ENCODE results near the gene CSNK2A1.

DNA sequence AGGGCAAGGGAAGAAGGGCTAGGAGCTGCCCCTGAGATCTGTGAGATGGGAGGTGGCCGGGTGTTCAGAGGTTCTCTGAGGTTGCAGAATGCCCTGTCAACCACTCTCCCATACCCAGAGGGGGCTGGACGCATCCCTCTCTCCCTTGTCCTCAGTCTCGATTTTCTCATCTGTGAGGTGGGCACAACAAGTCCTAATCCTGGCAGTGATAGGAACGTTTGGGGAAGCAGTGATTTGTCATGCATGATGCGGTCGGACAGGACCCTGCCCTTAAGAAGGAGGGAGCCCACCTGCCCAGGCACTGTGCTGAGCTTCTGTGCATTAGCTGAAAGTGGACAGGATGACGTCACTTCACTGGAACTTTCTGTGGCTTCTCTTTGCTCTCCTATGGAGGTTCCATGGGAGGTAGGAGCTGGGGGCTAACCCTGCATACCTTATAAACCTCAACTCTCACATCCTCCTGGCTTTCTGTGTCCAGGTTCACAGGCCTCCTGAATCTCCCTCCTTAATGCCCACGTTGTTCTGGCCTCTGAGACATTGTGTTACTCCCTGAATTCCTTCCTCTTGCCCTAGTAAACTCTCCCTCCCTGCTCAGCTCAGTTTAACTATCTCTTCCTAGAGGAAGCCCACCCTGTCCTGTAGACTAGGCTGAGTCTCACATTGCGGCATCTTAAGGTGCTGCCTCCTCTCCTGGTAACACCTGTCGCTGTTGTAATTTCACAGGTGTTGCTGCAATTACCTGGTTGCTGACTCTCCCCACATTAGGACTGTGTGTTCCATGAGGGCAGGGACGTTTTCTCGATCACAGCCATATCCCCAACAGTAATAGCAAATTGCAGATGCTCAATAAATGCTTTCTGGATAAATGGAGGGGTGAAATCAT, 30.1 kb upstream of the CSNK2A1 start:
- no peak for TF ChIP-seq EZH2phosphoT487 (conservative IDR thresholded peaks at IDR 0.05; ENCODE audit: low read length)
- TF ChIP-seq, protein P1, sequence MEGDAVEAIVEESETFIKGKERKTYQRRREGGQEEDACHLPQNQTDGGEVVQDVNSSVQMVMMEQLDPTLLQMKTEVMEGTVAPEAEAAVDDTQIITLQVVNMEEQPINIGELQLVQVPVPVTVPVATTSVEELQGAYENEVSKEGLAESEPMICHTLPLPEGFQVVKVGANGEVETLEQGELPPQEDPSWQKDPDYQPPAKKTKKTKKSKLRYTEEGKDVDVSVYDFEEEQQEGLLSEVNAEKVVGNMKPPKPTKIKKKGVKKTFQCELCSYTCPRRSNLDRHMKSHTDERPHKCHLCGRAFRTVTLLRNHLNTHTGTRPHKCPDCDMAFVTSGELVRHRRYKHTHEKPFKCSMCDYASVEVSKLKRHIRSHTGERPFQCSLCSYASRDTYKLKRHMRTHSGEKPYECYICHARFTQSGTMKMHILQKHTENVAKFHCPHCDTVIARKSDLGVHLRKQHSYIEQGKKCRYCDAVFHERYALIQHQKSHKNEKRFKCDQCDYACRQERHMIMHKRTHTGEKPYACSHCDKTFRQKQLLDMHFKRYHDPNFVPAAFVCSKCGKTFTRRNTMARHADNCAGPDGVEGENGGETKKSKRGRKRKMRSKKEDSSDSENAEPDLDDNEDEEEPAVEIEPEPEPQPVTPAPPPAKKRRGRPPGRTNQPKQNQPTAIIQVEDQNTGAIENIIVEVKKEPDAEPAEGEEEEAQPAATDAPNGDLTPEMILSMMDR (IDR thresholded peaks at IDR 0.05; ENCODE audit: insufficient read depth, low read length, poor library complexity, severe bottlenecking), result no peak

Data from SU-DHL-6 (cell line).